SK-N-SH treated with all-trans-retinoic acid at 6 μM for 48 hours (cell line): Measurements from ENCODE around the gene ZNF771.
"Not testable (repeated sequence)": the region's sequence is repeated elsewhere in the genome, so short reads cannot be mapped to it uniquely, and the experiment has no call there.

Experiments used
- ATAC-seq: fragments of 200-7000 bp; cut with Tn5 transposase; 3 replicates; pipeline ENCODE4 v1.9.1; 2020; ENCODE audit warnings: mild to moderate bottlenecking, moderate library complexity
- ARNTL ChIP-seq: fragments of 450-650 bp; formaldehyde crosslinking; IDR thresholded peaks from 2 replicates; pipeline ENCODE4 v1.5.0; 2020; ENCODE audit warnings: low read depth, mild to moderate bottlenecking, moderate library complexity, borderline replicate concordance
- BACH2 ChIP-seq: fragments of 250-450 bp; sonication (Bioruptor Pico); IDR thresholded peaks from 2 replicates; pipeline ENCODE4 v1.9.0; 2021; ENCODE audit warnings: mild to moderate bottlenecking, borderline replicate concordance
- CSDC2 ChIP-seq: fragments of 250-450 bp; sonication (Bioruptor Pico); IDR thresholded peaks from 2 replicates; pipeline ENCODE4 v1.5.0; 2020; ENCODE audit warnings: mild to moderate bottlenecking, moderate library complexity
- CSRNP3 ChIP-seq: fragments of 250-450 bp; sonication (Bioruptor Pico); IDR thresholded peaks from 2 replicates; pipeline ENCODE4 v1.5.1; 2021; ENCODE audit warnings: mild to moderate bottlenecking, moderate library complexity
- ESRRG ChIP-seq: fragments of 250-450 bp; sonication (Bioruptor Pico); IDR thresholded peaks from 2 replicates; pipeline ENCODE4 v1.6.1; 2021; ENCODE audit warnings: mild to moderate bottlenecking
- GLIS3 ChIP-seq: fragments of 250-450 bp; sonication (Bioruptor Pico); IDR thresholded peaks from 2 replicates; pipeline ENCODE4 v1.5.0; 2020; ENCODE audit warnings: mild to moderate bottlenecking, moderate library complexity
- ISL1 ChIP-seq: fragments of 250-450 bp; sonication (Bioruptor Pico); IDR thresholded peaks from 2 replicates; pipeline ENCODE4 v2.1.2; 2022; ENCODE audit warnings: mild to moderate bottlenecking, moderate library complexity
- OSR1 ChIP-seq: fragments of 250-450 bp; sonication (Bioruptor Pico); IDR thresholded peaks from 2 replicates; pipeline ENCODE4 v1.8.0; 2022; ENCODE audit warnings: moderate library complexity, mild to moderate bottlenecking, inconsistent platforms
- PATZ1 ChIP-seq: fragments of 250-450 bp; sonication (Bioruptor Pico); IDR thresholded peaks from 2 replicates; pipeline ENCODE4 v1.8.0; 2020; ENCODE audit warnings: mild to moderate bottlenecking, moderate library complexity, borderline replicate concordance
- POU6F1 ChIP-seq: fragments of 250-450 bp; sonication (Bioruptor Pico); IDR thresholded peaks from 2 replicates; pipeline ENCODE4 v1.8.0; 2021; ENCODE audit warnings: low read depth, mild to moderate bottlenecking, moderate library complexity, borderline replicate concordance
- PPARA ChIP-seq: fragments of 250-450 bp; sonication (Bioruptor Pico); IDR thresholded peaks from 2 replicates; pipeline ENCODE4 v1.5.0; 2020; ENCODE audit warnings: mild to moderate bottlenecking, borderline replicate concordance
- RARB ChIP-seq: fragments of 250-450 bp; sonication (Bioruptor Pico); IDR thresholded peaks from 2 replicates; pipeline ENCODE4 v1.8.0; 2021; ENCODE audit warnings: mild to moderate bottlenecking, moderate library complexity
- SNAI2 ChIP-seq: fragments of 250-450 bp; sonication (Bioruptor Pico); IDR thresholded peaks from 2 replicates; pipeline ENCODE4 v1.5.0; 2020; ENCODE audit warnings: mild to moderate bottlenecking, moderate library complexity
- TCF4 ChIP-seq: fragments of 250-450 bp; sonication (Bioruptor Pico); IDR thresholded peaks from 2 replicates; pipeline ENCODE4 v1.8.0; 2021; ENCODE audit warnings: mild to moderate bottlenecking, moderate library complexity, borderline replicate concordance
- TOX ChIP-seq: fragments of 250-450 bp; sonication (Bioruptor Pico); IDR thresholded peaks from 2 replicates; pipeline ENCODE4 v1.8.0; 2021; ENCODE audit warnings: mild to moderate bottlenecking, moderate library complexity, borderline replicate concordance
- TSHZ2 ChIP-seq: fragments of 250-450 bp; sonication (Bioruptor Pico); IDR thresholded peaks from 2 replicates; pipeline ENCODE4 v1.5.0; 2020; ENCODE audit warnings: mild to moderate bottlenecking, moderate library complexity
- ZC3H10 ChIP-seq: fragments of 250-450 bp; sonication (Bioruptor Pico); IDR thresholded peaks from 2 replicates; pipeline ENCODE4 v1.5.1; 2021; ENCODE audit warnings: mild to moderate bottlenecking, moderate library complexity
- ZFP30 ChIP-seq: fragments of 450-650 bp; formaldehyde crosslinking; IDR thresholded peaks from 2 replicates; pipeline ENCODE4 v1.5.0; 2022; ENCODE audit warnings: mild to moderate bottlenecking, moderate library complexity
- ZNF565 ChIP-seq: fragments of 450-650 bp; formaldehyde crosslinking; conservative IDR thresholded peaks from 2 replicates; pipeline ENCODE4 v1.5.0; 2020; ENCODE audit warnings: low read depth, mild to moderate bottlenecking, moderate library complexity
- ZNF70 ChIP-seq: fragments of 450-650 bp; formaldehyde crosslinking; IDR thresholded peaks from 2 replicates; pipeline ENCODE4 v1.5.0; 2020; ENCODE audit warnings: mild to moderate bottlenecking, moderate library complexity
- ZNF8 ChIP-seq: fragments of 450-650 bp; formaldehyde crosslinking; IDR thresholded peaks from 2 replicates; pipeline ENCODE4 v1.5.0; 2020; ENCODE audit warnings: mild to moderate bottlenecking, moderate library complexity

Gene ZNF771

GRCh38 chr16:30459456-30459855, 52.0 kb downstream of the ZNF771 start:
- no peak for TF ChIP-seq POU6F1
- no peak for TF ChIP-seq ZNF70 (CRISPR knock-in tag)
- no peak for TF ChIP-seq GLIS3 (CRISPR knock-in tag)
- no peak for TF ChIP-seq ZC3H10 (CRISPR knock-in tag)
- no peak for TF ChIP-seq CSDC2 (CRISPR knock-in tag)
- TF ChIP-seq PPARA (CRISPR knock-in tag), result no peak
- TF ChIP-seq SNAI2 (CRISPR knock-in tag), result no peak
- no peak for TF ChIP-seq ZFP30 (CRISPR knock-in tag)
- TF ChIP-seq ZNF8 (CRISPR knock-in tag), result no peak
- no peak for TF ChIP-seq CSRNP3 (CRISPR knock-in tag)
- TF ChIP-seq ZNF565 (CRISPR knock-in tag), result no peak
- TF ChIP-seq ESRRG, result no peak
- TF ChIP-seq BACH2 (CRISPR knock-in tag), result no peak
- ATAC-seq, result no peak

GRCh38 chr16:30461426-30461825, 54.0 kb downstream of the ZNF771 start:
- not testable (repeated sequence) for ATAC-seq

GRCh38 chr16:30464078-30464477, 56.7 kb downstream of the ZNF771 start:
- no peak for ATAC-seq
- TF ChIP-seq CSRNP3 (CRISPR knock-in tag), result no peak
- TF ChIP-seq PATZ1 (CRISPR knock-in tag), result no peak
- no peak for TF ChIP-seq ZC3H10 (CRISPR knock-in tag)
- no peak for TF ChIP-seq OSR1
- TF ChIP-seq CSDC2 (CRISPR knock-in tag), result no peak
- TF ChIP-seq SNAI2 (CRISPR knock-in tag), result no peak
- no peak for TF ChIP-seq TOX (CRISPR knock-in tag)
- TF ChIP-seq POU6F1, result no peak
- TF ChIP-seq ZNF565 (CRISPR knock-in tag), result no peak
- TF ChIP-seq ZFP30 (CRISPR knock-in tag), result no peak
- TF ChIP-seq ESRRG, result no peak
- no peak for TF ChIP-seq GLIS3 (CRISPR knock-in tag)
- TF ChIP-seq PPARA (CRISPR knock-in tag), result no peak
- no peak for TF ChIP-seq ISL1
- TF ChIP-seq ZNF70 (CRISPR knock-in tag), result no peak
- no peak for TF ChIP-seq ARNTL
- TF ChIP-seq TCF4, result no peak
- TF ChIP-seq TSHZ2 (CRISPR knock-in tag), result no peak
- TF ChIP-seq RARB, result no peak
